ENCODE data around the gene PRICKLE4. TPM values are rescaled to one million over a fixed set of nuclear protein-coding genes. Genes with fewer than 3 reads are reported as not detected.
"Not testable (repeated sequence)": the region's sequence is repeated elsewhere in the genome, so short reads cannot be mapped to it uniquely, and the experiment has no call there.

Gene PRICKLE4
- polyA plus RNA-seq, 5 donors = 6.1 to 20.5 (median 11.2) TPM

- DNase-seq = no peak
These were observed 18.4 kb downstream of the PRICKLE4 start for GRCh38 chr6:41798901-41799558.

GRCh38 chr6:41799559-41799911 is 19.0 kb downstream of the PRICKLE4 start:
- DNase-seq = no peak

GRCh38 chr6:41801380-41801779 is 20.8 kb downstream of the PRICKLE4 start:
- DNase-seq = no peak

DNA sequence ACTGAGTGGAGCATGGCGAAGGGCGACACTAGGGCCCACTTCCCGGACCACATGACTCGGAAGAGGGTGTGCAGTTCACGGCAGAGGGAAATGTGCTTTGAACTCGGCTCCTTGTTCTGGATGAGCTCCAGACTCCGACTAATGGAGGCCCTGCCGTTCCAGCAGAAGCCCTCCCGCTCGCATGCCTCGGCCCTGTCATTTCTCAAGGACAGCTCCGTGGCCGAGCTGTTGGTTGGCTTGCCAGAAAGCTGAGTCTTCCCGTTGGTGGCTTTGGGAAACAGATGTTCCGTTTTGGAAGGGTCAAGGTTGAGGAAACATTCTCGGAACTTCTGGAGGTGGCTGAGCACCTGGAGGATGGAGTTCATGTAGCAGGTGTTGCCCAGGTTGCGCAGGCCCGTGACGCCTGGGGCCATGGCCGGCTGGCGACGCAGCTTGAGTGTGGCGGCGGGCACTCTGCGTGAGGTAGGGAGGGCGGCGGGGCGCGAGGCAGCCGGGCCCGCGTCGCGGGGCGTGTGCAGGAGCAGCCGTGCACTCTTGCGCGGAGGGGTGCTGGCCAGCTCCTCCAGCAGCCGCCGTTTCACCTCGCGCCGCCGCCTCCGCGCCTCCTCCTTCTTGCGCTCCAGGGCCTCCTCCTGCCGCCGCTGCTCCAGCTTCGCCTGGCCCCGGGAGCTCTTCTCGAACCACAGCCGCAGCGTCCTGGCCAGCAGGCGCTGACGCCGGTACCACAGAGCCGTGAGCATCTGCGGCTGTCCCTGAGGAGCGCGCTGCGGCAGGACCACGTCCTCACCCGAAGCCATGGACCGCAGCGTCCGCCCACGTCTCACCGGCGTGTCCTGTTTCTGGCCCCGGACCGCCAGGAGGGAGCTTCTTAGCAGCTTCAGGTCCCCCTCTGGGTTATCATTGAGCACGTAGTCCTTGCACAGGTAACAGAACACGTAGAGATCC is 25.5 kb downstream of the PRICKLE4 start:
- no peak for DNase-seq

DNA sequence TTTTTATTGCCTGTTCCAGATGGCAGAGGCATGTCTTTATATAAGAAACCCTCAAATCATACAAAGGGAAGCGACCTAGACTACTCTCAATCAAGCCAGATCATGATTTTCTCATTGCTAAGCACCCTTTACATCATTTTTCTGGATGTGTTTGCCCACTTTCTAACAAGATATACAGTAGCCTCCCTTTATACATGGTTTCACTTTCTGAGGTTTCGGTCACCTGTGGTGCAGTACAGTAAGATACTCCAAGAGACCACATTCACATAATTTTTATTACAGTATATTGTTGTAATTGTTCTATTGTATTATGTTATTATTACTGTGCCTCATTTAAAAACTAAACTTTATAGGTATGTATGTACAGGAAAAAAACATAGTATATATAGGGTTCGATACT is 30.5 kb downstream of the PRICKLE4 start:
- no peak for DNase-seq

DNA sequence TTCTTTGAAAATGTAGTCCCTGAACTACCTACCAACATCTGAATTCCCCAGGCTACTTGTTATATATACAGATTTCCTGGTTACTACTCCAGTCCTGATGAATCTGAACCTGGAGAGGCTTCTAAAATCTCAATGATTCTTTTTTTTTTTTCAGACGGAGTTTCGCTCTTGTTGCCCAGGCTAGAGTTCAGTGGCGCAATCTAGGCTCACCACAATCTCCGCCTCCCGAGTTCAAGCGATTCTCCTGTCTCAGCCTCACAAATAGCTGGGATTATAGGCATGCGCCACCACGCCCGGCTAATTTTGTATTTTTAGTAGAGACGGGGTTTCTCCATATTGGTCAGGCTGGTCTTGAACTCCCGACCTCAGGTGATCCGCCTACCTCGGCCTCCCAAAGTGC is 31.4 kb downstream of the PRICKLE4 start:
- DNase-seq = not testable (repeated sequence)

DNA sequence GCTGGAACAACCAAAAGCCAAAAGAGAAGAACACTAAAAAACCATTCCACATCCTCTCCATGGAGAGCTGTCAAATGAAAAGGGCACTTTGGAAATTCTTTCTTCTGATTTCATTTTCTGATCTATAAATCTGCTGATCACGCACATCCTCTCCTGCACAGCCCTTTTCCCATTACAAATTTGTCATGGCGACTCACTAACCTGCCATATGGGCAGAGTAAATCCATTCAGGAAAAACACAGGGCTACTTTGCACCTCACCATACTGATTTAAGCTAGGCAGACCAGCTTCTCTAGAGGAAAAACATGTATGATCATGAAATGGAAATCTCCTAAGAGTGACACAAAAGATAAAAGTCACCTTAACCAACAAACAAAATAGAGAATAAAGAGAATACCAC is 32.9 kb downstream of the PRICKLE4 start:
- DNase-seq = no peak

DNA sequence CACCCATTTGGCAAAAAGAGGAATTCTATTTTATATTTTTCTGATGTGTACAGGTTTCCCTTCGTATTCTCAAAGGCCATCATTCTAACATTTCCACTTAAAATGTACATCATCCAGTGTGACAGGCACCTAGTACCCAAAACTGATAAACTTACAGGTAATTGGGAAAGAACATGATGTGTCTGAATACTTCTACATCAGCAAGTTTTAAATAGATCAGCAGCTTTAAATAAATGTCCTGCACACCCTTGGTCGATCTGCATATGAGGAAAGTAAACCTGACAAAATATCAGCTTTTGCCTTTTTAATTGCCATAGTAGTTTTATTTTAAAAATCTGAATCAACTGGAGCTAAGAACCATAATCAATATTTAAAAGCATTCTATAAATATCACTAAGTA is 33.4 kb downstream of the PRICKLE4 start:
- no peak for DNase-seq

DNA sequence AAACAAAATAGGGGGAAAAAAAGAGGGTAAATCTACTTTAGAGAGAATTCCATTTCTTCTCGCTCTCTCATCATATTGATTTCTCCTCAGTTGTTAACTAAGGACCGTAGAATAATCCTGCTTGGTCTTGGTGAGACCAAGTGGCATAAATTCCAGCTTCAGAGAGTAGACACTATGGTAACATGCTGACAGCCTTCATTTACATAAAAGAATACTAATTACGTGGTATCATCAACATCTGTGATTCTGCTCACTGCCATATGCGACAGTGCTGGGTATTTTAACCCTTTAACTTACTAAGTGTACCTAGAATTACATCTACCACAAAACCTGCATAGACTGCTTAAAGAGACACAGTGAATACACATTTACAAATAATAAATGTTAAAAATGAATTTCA is 34.0 kb downstream of the PRICKLE4 start:
- DNase-seq = no peak

DNA sequence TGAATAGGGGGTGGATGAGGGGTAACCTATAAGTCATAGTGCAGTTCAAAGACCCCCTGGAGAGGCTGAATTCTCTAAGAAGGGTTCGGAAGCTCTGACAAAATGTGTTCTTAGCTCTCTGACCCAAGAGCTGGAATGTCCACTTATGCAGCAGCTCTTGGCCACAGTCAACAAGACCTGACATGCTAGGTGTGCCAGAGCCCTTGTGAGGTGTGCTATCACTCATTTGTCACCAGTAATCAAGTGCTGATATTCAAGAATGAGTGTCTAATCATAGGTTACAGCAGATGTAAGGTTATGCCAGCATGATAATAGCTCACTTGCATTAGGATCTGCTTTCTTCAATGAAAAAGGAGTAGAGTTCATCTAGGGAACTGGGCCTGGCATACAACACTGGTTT is 35.0 kb downstream of the PRICKLE4 start:
- DNase-seq = no peak

DNA sequence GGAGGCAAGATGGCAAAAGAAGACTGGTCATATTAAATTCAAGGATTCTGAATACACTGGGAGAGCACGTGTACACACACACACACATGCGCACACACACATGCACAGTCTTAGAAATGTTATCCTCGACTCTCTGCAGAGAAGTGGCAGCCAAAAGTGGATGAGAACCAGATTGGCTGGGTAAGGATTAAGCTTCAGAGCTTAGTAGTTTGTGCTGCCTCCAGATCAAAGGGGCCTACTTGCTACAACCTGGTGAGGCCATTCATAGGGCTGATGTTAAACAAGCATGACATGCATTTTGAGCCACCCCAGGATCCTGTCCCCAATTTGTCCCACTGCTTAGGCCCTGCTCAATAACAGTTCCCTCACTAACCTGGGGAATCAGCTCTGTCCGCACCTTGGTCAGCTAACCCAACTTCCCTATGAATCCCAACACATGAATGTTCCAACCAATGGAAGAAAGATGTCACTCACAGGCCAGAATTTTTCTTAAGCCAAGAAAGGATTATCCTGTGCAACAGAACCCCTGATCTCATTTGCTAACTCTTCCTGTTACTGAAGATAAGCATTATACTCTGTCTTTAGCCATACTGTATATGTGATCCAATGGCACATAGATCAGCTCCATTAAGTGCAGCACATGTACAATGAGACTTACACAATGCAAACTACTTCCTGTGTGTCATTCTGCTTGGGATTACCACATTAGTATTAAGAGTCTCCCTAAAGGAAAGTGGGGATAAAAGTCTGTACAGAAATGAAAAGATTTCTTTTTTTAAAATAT is 37.9 kb downstream of the PRICKLE4 start:
- no peak for DNase-seq

DNA sequence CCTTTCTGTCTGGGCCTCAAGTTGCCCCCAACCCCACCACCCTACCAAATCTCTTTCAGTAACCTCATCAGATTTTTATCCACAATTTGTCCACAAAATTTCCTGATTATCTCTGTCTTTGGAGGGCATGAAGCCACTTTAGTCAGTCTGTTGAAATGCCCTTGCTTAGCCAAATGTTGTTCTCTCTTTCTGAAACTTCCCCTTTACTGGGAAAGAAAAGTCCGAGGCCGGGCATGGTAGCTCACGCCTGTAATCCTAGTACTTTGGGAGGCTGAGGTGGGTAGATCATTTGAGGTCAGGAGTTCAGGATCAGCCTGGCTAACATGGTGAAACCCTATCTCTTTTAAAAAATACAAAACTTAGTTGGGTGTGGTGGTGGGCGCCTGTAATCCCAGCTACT is 40.7 kb downstream of the PRICKLE4 start:
- DNase-seq = no peak

DNA sequence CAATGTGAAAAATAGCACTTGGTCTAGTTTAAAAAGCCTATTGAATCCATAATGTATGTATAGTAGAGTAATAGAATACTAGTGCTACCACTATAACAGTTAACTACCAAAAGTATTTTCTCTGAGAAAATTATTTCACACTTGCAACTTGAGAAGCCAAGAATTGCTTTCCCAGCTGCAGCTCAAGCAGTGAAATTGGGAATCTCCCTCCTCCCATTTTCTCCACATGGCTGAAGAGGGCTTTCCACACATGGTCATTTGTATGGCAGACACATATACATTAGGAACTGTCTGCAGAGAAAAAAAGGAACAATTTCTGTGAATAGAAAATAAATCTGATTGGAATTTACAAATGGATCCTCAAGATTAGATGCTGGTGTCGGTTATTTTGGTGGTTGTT is 41.4 kb downstream of the PRICKLE4 start:
- no peak for DNase-seq

- no peak for DNase-seq
These were observed 42.6 kb downstream of the PRICKLE4 start for GRCh38 chr6:41823178-41823577.

- no peak for DNase-seq
These were observed 44.3 kb downstream of the PRICKLE4 start for GRCh38 chr6:41824571-41825569.

DNA sequence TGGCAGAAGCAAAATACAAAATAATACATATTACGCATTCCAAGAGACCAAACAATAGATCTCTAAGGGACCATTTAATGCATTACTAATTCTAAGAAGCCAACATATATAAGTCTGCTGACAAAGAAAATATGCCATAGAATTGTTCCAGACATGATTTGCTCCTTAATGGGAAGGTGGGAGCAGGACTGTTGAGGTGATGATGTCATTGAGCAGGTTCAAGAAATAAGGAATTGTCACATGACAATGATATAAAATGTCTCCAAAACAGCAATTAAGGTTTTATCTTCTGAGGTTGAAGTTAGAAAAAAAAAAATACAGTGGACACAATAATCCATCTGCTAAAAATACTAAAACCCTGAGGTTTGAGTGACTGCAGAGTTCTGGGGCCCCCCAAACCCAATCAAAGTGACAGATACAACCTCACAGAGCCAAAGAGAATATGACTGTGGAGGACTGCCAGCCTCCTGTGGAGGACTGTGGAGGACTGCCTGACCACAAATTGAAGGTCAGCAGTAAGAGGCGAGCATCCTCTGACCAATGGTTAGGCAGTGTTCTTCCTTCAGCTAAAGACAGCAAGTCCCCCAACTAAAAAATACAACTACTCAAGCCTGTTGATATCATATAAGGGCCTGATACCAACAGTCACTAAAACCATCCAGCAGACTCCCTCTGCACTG is 45.9 kb downstream of the PRICKLE4 start:
- DNase-seq = no peak

DNA sequence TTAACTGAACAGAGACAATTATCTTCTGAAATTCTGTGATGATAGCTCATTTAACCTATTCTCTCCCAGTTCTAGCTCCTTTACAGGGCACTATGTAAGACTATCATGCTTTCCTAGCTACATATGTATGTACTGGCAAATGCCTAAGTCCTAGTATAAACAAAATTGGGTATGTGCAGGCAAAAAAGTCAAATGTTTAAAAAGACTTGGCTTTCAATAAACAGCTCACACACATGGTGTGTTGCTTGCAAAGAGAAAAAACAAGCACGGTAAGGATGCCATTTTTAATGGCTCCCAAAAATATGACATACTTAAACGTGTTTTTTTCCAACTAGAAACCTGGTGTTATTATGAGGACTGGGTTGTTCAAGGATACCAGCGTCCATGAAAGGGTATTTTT is 51.7 kb downstream of the PRICKLE4 start:
- no peak for DNase-seq

GRCh38 chr6:41836022-41836659 is 55.6 kb downstream of the PRICKLE4 start:
- no peak for DNase-seq

DNA sequence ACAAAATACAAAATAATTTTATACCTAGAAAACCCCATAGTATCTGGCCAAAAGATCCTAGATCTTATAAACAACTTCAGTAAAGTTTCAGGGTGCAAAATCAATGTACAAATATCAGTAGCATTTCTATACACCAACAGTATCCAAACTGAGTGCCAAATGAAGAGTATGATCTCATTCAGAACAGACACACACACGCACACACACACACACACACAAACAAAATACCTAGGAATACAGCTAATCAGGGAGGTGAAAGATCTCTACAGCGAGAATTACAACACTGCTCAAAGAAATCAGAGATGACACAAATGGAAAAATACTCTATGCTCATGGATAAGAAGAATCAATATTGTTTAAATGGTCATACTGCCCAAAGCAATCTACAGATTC is 56.1 kb downstream of the PRICKLE4 start:
- DNase-seq = no peak
